ENCODE measurements around the gene SSTR3. TPM values are rescaled to one million over a fixed set of nuclear protein-coding genes. Genes with fewer than 3 reads are reported as not detected.

SSTR3 gene
- total and polyA plus RNA-seq, 2 of the 13 experiments (the other 11 are each of a cell fraction or from before 2014, with no cell fraction given): 0.08 to 0.64 TPM

GRCh38 chr22:37240941-37241320 lies 28.7 kb upstream of the SSTR3 start:
- in situ Hi-C loops (cut with HindIII; ENCODE audit: extremely low pct_ligation_motif_present, low pct_unique_long_range_greater_than_20kb): no loop called here
- TF ChIP-seq ZNF230 (CRISPR knock-in tag; IDR thresholded peaks at IDR 0.05) (no peak), DNMT3B (CRISPR knock-in tag; conservative IDR thresholded peaks at IDR 0.05) (no peak), LBX2 (CRISPR knock-in tag; IDR thresholded peaks at IDR 0.05; ENCODE audit: borderline replicate concordance) (no peak), ZNF552 (CRISPR knock-in tag; IDR thresholded peaks at IDR 0.05; ENCODE audit: borderline replicate concordance) (no peak), NR2C2 (CRISPR knock-in tag; IDR thresholded peaks at IDR 0.05; ENCODE audit: borderline replicate concordance) (no peak), U2AF1 (optimal IDR thresholded peaks at IDR 0.05; ENCODE audit: low read depth, low read length) (no peak), ZC3H4 (CRISPR knock-in tag; IDR thresholded peaks at IDR 0.05; ENCODE audit: borderline replicate concordance) (no peak), CEBPZ (IDR thresholded peaks at IDR 0.05; ENCODE audit: low read length) (no peak), SOX5 (CRISPR knock-in tag; IDR thresholded peaks at IDR 0.05; ENCODE audit: borderline replicate concordance) (no peak), SALL1 (CRISPR knock-in tag; IDR thresholded peaks at IDR 0.05) (no peak), FOXM1 (CRISPR knock-in tag; IDR thresholded peaks at IDR 0.05) (no peak), MIER3 (CRISPR knock-in tag; IDR thresholded peaks at IDR 0.05; ENCODE audit: borderline replicate concordance) (no peak), SPEN (CRISPR knock-in tag; IDR thresholded peaks at IDR 0.05; ENCODE audit: low read depth) (no peak), PBX3 (CRISPR knock-in tag; IDR thresholded peaks at IDR 0.05; ENCODE audit: borderline replicate concordance) (no peak)

More at GRCh38 chr22:37240941-37241320, 28.7 kb upstream of the SSTR3 start:
- FAIRE-seq: no peak
- no peak overlapping the region for H2AFZ ChIP-seq (ENCODE audit: low read length)
- no peaks in the 10 kb centered on the region for H3K9me3 ChIP-seq (ENCODE audit: low read length)
- WGBS (ENCODE audit: low lambda C conversion rate): 65% methylated on average over 4 of the region's 7 CpGs
- peaks cover 0 to 47% of the 10 kb centered on the region in 2 experiments; a peak in 3 of 5 replicates for H3K27me3 ChIP-seq (ENCODE audit: control insufficient read depth in 1 of 2, insufficient read depth in 2 of 2, low read length in 2 of 2)
- ATAC-seq: no peak
- H3K36me3 ChIP-seq (replicated peaks in 1 of 2; ENCODE audit: control insufficient read depth in 1 of 2, insufficient read depth in 2 of 2, low read length in 2 of 2): no peaks in the 10 kb centered on the region
- no peak overlapping the region for H3K4me2 ChIP-seq (ENCODE audit: low read depth, low read length)
- DNase-seq (ENCODE audit: low spot score): no peak
- ChIA-PET POLR2A (no interaction called here), CTCF (ENCODE audit: low intra/inter-chr PET ratio, low total read pairs) (no interaction called here)
- BruUV-seq (replicated peaks): no TSS peak
- no peaks in the 10 kb centered on the region for H3K79me2 ChIP-seq (ENCODE audit: insufficient read depth, low read length)
- H3K9ac ChIP-seq (ENCODE audit: insufficient read depth, low read depth, low read length): no peak overlapping the region
- H3K4me3 ChIP-seq (replicated peaks in 1 of 3; ENCODE audit: insufficient read depth in 1 of 3, low read depth in 2 of 3, low read length in 3 of 3): no peak overlapping the region
- 0 out of 2 replicates have a peak, but pooled peaks cover 5% of the 10 kb centered on the region for H3K4me1 ChIP-seq (ENCODE audit: insufficient read depth, low read length)
- peaks cover 2% of the 10 kb centered on the region; the same call in 1 of the 2 replicates for H4K20me1 ChIP-seq (ENCODE audit: insufficient read depth, low read length)
- intact Hi-C loops (cut with micrococcal nuclease; ENCODE audit: unreplicated experiment): no loop called here
- H3K27ac ChIP-seq (ENCODE audit: extremely low read length, insufficient read depth, low read length): no peak overlapping the region
